Uterus (tissue), 2 donors: ENCODE measurements around the gene BNC2.

Experiments used
- POLR2A ChIP-seq, 2 donors: fragments of 450-650 bp; IDR thresholded peaks; one replicate each; pipeline ENCODE4 v1.6.1; 2016; ENCODE audit warnings: antibody characterized with exemption in 2 of 2, mild to moderate bottlenecking in 1 of 2, moderate library complexity in 1 of 2
- TF ChIP-seq, protein P1 (sequence below), 4 experiments: fragments of 200-600 bp in 2 of 4; fragments of 450-650 bp in 2 of 4; sonication (generic) in 2 of 4; IDR thresholded peaks; one replicate each; pipeline ENCODE4 v1.5.1; 2016 to 2019; ENCODE audit warnings: antibody characterized with exemption in 4 of 4, mild to moderate bottlenecking in 2 of 4, moderate library complexity in 1 of 4

DNA sequence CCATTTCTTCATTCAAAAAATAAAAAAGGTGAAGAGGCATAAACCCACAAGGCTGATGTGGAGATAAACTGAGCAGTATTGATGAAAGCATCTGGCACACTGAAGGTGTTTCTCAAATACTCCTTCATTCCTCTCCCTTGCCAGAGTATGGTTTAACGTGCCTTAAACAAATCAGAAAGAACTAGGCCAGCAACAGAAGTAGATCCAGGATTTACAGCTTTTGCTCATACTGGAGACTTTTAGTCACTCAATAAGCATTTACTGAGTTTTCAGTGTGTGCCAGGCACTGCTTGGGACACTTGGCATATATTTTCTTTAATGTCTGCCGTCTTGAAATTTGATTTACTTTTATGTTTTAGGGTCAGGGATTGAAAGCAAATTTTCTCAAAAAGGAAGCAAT, 53.0 kb downstream of the BNC2 start:
- TF ChIP-seq, protein P1, sequence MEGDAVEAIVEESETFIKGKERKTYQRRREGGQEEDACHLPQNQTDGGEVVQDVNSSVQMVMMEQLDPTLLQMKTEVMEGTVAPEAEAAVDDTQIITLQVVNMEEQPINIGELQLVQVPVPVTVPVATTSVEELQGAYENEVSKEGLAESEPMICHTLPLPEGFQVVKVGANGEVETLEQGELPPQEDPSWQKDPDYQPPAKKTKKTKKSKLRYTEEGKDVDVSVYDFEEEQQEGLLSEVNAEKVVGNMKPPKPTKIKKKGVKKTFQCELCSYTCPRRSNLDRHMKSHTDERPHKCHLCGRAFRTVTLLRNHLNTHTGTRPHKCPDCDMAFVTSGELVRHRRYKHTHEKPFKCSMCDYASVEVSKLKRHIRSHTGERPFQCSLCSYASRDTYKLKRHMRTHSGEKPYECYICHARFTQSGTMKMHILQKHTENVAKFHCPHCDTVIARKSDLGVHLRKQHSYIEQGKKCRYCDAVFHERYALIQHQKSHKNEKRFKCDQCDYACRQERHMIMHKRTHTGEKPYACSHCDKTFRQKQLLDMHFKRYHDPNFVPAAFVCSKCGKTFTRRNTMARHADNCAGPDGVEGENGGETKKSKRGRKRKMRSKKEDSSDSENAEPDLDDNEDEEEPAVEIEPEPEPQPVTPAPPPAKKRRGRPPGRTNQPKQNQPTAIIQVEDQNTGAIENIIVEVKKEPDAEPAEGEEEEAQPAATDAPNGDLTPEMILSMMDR (IDR thresholded peaks at IDR 0.05), result no peak
- TF ChIP-seq POLR2A (IDR thresholded peaks at IDR 0.05), result no peak
